ENCODE data around the gene PLCB2.

Gene PLCB2

GRCh38 chr15:40340038-40340739 is 32.5 kb upstream of the PLCB2 start:
- H3K36me3 ChIP-seq (ENCODE audit: control insufficient read depth in 2 of 2, insufficient read depth in 1 of 2, low read length in 2 of 2), result no peaks in the 10 kb centered on the region
- peak overlapping the region; percentile 15 for H3K4me3 ChIP-seq (ENCODE audit: low read depth, low read length)
- H3K4me1 ChIP-seq (ENCODE audit: control insufficient read depth, insufficient read depth, low read length), result peaks cover 10% of the 10 kb centered on the region
- ChIA-PET CTCF (interaction anchor here (0.6 to 7.1 kb wide), 13 partner anchors 12 to 445 kb away, joined by 3 to 82 read pairs (median 4); partner anchors contain the start of gene INAFM2), POLR2A (interaction anchor here (0.9 to 1.5 kb wide), 3 partner anchors 8 to 27 kb away, joined by 3 to 5 read pairs (median 3); no protein-coding TSS in a partner anchor)
- no peaks in the 10 kb centered on the region for H3K9me3 ChIP-seq (ENCODE audit: control insufficient read depth, insufficient read depth, low read depth, low read length)
- TF ChIP-seq ZIC2 (tag by site-specific recombination; IDR thresholded peaks at IDR 0.05) (peak; percentile 84), ZXDB (tag by site-specific recombination; IDR thresholded peaks at IDR 0.05) (peak; percentile 16; the same call in 1 of the 2 replicates), GLIS1 (tag by site-specific recombination; IDR thresholded peaks at IDR 0.05) (peak; percentile 74), RBAK (tag by site-specific recombination; IDR thresholded peaks at IDR 0.05) (no peak), ZSCAN30 (tag by site-specific recombination; IDR thresholded peaks at IDR 0.05) (no peak), IKZF3 (tag by site-specific recombination; IDR thresholded peaks at IDR 0.05) (peak; percentile 65; the same call in 1 of the 2 replicates), ZNF76 (tag by site-specific recombination; IDR thresholded peaks at IDR 0.05; ENCODE audit: borderline replicate concordance, low read depth) (no peak), PBX3 (CRISPR knock-in tag; IDR thresholded peaks at IDR 0.05) (no peak), ZNF341 (tag by site-specific recombination; IDR thresholded peaks at IDR 0.05; ENCODE audit: low read depth) (0 out of 2 replicates have a peak, but pooled peaks have one; percentile 8), GLIS2 (tag by site-specific recombination; IDR thresholded peaks at IDR 0.05) (peak; percentile 65), PATZ1 (tag by site-specific recombination; IDR thresholded peaks at IDR 0.05) (no peak), ZNF621 (tag by site-specific recombination; IDR thresholded peaks at IDR 0.05) (no peak), ZNF664 (tag by site-specific recombination; IDR thresholded peaks at IDR 0.05) (no peak), ZNF423 (tag by site-specific recombination; IDR thresholded peaks at IDR 0.05) (peak; percentile 30; the same call in 1 of the 2 replicates), TCF7L2 (IDR thresholded peaks at IDR 0.05; ENCODE audit: borderline replicate concordance, low read depth, low read length) (no peak), BCL11A (tag by site-specific recombination; IDR thresholded peaks at IDR 0.05; ENCODE audit: low read depth) (no peak), ZNF292 (tag by site-specific recombination; IDR thresholded peaks at IDR 0.05; ENCODE audit: borderline replicate concordance, low read depth) (no peak), ZBTB44 (tag by site-specific recombination; IDR thresholded peaks at IDR 0.05) (no peak)
- H3K27ac ChIP-seq (ENCODE audit: extremely low read depth, low read depth, low read length), result peak overlapping the region; percentile 84

GRCh38 chr15:40339621-40339945 is 31.8 kb upstream of the PLCB2 start:
- no peaks in the 10 kb centered on the region for H3K36me3 ChIP-seq (ENCODE audit: control insufficient read depth in 2 of 2, insufficient read depth in 1 of 2, low read length in 2 of 2)
- peak overlapping the region; percentile 84; the same call in 1 of the 2 replicates for H3K27ac ChIP-seq (ENCODE audit: extremely low read depth, low read depth, low read length)
- CTCF ChIA-PET, result interaction anchor here (0.5 to 7.1 kb wide), 16 partner anchors 12 to 304 kb away, joined by 3 to 82 read pairs (median 4); partner anchors contain the start of gene INAFM2
- H3K4me3 ChIP-seq (ENCODE audit: low read depth, low read length), result no peak overlapping the region
- TF ChIP-seq GLIS1 (tag by site-specific recombination; IDR thresholded peaks at IDR 0.05) (peak; percentile 66), ZBTB20 (tag by site-specific recombination; IDR thresholded peaks at IDR 0.05) (no peak), CTCF (tag by site-specific recombination; IDR thresholded peaks at IDR 0.05) (peak; percentile 57; the same call in 1 of the 2 replicates)
- H3K4me1 ChIP-seq (ENCODE audit: control insufficient read depth, insufficient read depth, low read length), result peaks cover 10% of the 10 kb centered on the region
- H3K9me3 ChIP-seq (ENCODE audit: control insufficient read depth, insufficient read depth, low read depth, low read length), result no peaks in the 10 kb centered on the region
- POLR2A ChIA-PET, result interaction anchor here (0.9 to 1.5 kb wide), 2 partner anchors 17 to 27 kb away, joined by 3 to 5 read pairs; no protein-coding TSS in a partner anchor
